Fibroblast of skin of scalp (primary cell): ENCODE results near the gene PSORS1C2. TPM values are rescaled to one million over a fixed set of nuclear protein-coding genes. Genes with fewer than 3 reads are reported as not detected.
A peak's percentile ranks its signal among the peaks of the same experiment; 100 is the strongest.
"Not testable (repeated sequence)": the region's sequence is repeated elsewhere in the genome, so short reads cannot be mapped to it uniquely, and the experiment has no call there.

Source experiments
- DNase-seq: peaks from one replicate; pipeline ENCODE4 v3.0.0-alpha.2; 2013
- polyA plus RNA-seq, 2 experiments: library from polyadenylated mRNA; unstranded; fragments of 120-200 nt; gene quantifications; one replicate each; pipeline ENCODE4 v1.2.1, GENCODE V29; 2013; ENCODE audit not compliant: insufficient read length in 2 of 2

Gene PSORS1C2
- 0.17 TPM for polyA plus RNA-seq (2013, experiment 1 of 2; ENCODE audit: insufficient read length)
- polyA plus RNA-seq (2013, experiment 2 of 2; ENCODE audit: insufficient read length), result not detected

- no peak for DNase-seq
Observed at GRCh38 chr6:31138982-31139381, at the start of gene PSORS1C2. Gene PSORS1C2 (minus strand): TSS chr6:31139066. CDS start chr6:31139026, 40 bp downstream.

GRCh38 chr6:31187780-31188194, 48.9 kb upstream of the PSORS1C2 start:
- DNase-seq, result no peak

GRCh38 chr6:31186052-31186734, 47.3 kb upstream of the PSORS1C2 start:
- no peak for DNase-seq

GRCh38 chr6:31185695-31186051, 46.8 kb upstream of the PSORS1C2 start:
- not testable (repeated sequence) for DNase-seq

GRCh38 chr6:31183859-31184258, 45.0 kb upstream of the PSORS1C2 start:
- not testable (repeated sequence) for DNase-seq

- not testable (repeated sequence) for DNase-seq
Observed at GRCh38 chr6:31183287-31183686, 44.4 kb upstream of the PSORS1C2 start.

GRCh38 chr6:31180500-31180899, 41.6 kb upstream of the PSORS1C2 start:
- DNase-seq, result peak; percentile 84

- no peak for DNase-seq
Observed at GRCh38 chr6:31179896-31180295, 41.0 kb upstream of the PSORS1C2 start.

- DNase-seq, result no peak
Observed at GRCh38 chr6:31179042-31179386, 40.1 kb upstream of the PSORS1C2 start.

GRCh38 chr6:31178143-31179041, 39.5 kb upstream of the PSORS1C2 start:
- DNase-seq, result no peak

GRCh38 chr6:31175971-31176370, 37.1 kb upstream of the PSORS1C2 start:
- peak; percentile 85 for DNase-seq

- no peak for DNase-seq
Observed at GRCh38 chr6:31174378-31174777, 35.5 kb upstream of the PSORS1C2 start.

GRCh38 chr6:31173406-31173805, 34.5 kb upstream of the PSORS1C2 start:
- DNase-seq, result no peak

GRCh38 chr6:31172973-31173384, 34.1 kb upstream of the PSORS1C2 start:
- no peak for DNase-seq

GRCh38 chr6:31171931-31172905, 33.4 kb upstream of the PSORS1C2 start:
- no peak for DNase-seq

- no peak for DNase-seq
Observed at GRCh38 chr6:31170987-31171671, 32.3 kb upstream of the PSORS1C2 start.

- no peak for DNase-seq
Observed at GRCh38 chr6:31170600-31170881, 31.7 kb upstream of the PSORS1C2 start, which contains the start of gene POU5F1. Gene POU5F1 (minus strand): TSS chr6:31170682. CDS start chr6:31170620, 62 bp downstream.

GRCh38 chr6:31169858-31170599, 31.2 kb upstream of the PSORS1C2 start:
- DNase-seq, result not testable (repeated sequence)

- DNase-seq, result no peak
Observed at GRCh38 chr6:31169123-31169857, 30.4 kb upstream of the PSORS1C2 start.

- DNase-seq, result no peak
Observed at GRCh38 chr6:31168606-31169005, 29.7 kb upstream of the PSORS1C2 start.
